Stimulated activated CD8-positive, alpha-beta memory T cell treated with anti-CD3 and anti-CD28 coated beads, Interleukin-2, amount 100 ng/mL, for 1 hour (primary cell): ENCODE results near the gene TBX5.

Experiments used
- DNase-seq, 2 donors: peaks; one replicate each; pipeline ENCODE4 v3.0.0-alpha.2; 2020; ENCODE audit warnings: low read depth in 2 of 2

The TBX5 gene

GRCh38 chr12:114319422-114319821 is 86.5 kb downstream of the TBX5 start:
- DNase-seq, result no peak

- no peak for DNase-seq
Observed at GRCh38 chr12:114318984-114319383, 87.0 kb downstream of the TBX5 start.

GRCh38 chr12:114316076-114316475 is 89.9 kb downstream of the TBX5 start:
- DNase-seq, result no peak

- DNase-seq, result no peak
Observed at GRCh38 chr12:114314974-114315720, 90.8 kb downstream of the TBX5 start.

- no peak for DNase-seq
Observed at GRCh38 chr12:114314403-114314802, 91.5 kb downstream of the TBX5 start.

- no peak for DNase-seq
Observed at GRCh38 chr12:114313910-114314309, 92.0 kb downstream of the TBX5 start.

GRCh38 chr12:114311974-114312373 is 94.0 kb downstream of the TBX5 start:
- DNase-seq, result no peak

- DNase-seq, result no peak
Observed at GRCh38 chr12:114306646-114307045, 99.3 kb downstream of the TBX5 start.

GRCh38 chr12:114305446-114305845 is 100.5 kb downstream of the TBX5 start:
- DNase-seq, result no peak
